ENCODE data around the gene C2orf68. TPM values are rescaled to one million over a fixed set of nuclear protein-coding genes. Genes with fewer than 3 reads are reported as not detected.
A peak's percentile ranks its signal among the peaks of the same experiment; 100 is the strongest.
"Not testable (repeated sequence)": the region's sequence is repeated elsewhere in the genome, so short reads cannot be mapped to it uniquely, and the experiment has no call there.

C2orf68 gene
- 31.8 TPM for total RNA-seq

- Histone ChIP-seq H3K9me3 (ENCODE audit: control insufficient read depth in 3 of 3, low read length in 3 of 3) (no peaks in the 10 kb centered on the region), H3K27ac (ENCODE audit: low read depth, low read length) (peak within 1 kb of the TSS; percentile 85), H3K27me3 (ENCODE audit: control insufficient read depth in 3 of 3, insufficient read depth in 3 of 3, low read length in 3 of 3) (no peaks in the 10 kb centered on the region), H3K4me1 (ENCODE audit: control insufficient read depth in 3 of 3, insufficient read depth in 3 of 3, low read length in 3 of 3) (peaks cover 42 to 69% (median 45%) of the 10 kb centered on the region in 3 donors), H3K36me3 (ENCODE audit: control insufficient read depth in 3 of 3, insufficient read depth in 3 of 3, low read length in 3 of 3) (peaks cover 3 to 10% (median 10%) of the 10 kb centered on the region in 3 donors), H3K9ac (ENCODE audit: low read depth in 1 of 3, low read length in 3 of 3) (peak within 1 kb of the TSS; percentile 90 to 97 (median 90)), H3K4me3 (ENCODE audit: low read length in 3 of 3) (peak within 1 kb of the TSS; percentile 89 to 94 (median 90))
Measured at GRCh38 chr2:85611705-85612587, at the start of gene C2orf68. Gene C2orf68 (minus strand): TSS chr2:85612066. CDS start chr2:85611984, 82 bp downstream.

DNA sequence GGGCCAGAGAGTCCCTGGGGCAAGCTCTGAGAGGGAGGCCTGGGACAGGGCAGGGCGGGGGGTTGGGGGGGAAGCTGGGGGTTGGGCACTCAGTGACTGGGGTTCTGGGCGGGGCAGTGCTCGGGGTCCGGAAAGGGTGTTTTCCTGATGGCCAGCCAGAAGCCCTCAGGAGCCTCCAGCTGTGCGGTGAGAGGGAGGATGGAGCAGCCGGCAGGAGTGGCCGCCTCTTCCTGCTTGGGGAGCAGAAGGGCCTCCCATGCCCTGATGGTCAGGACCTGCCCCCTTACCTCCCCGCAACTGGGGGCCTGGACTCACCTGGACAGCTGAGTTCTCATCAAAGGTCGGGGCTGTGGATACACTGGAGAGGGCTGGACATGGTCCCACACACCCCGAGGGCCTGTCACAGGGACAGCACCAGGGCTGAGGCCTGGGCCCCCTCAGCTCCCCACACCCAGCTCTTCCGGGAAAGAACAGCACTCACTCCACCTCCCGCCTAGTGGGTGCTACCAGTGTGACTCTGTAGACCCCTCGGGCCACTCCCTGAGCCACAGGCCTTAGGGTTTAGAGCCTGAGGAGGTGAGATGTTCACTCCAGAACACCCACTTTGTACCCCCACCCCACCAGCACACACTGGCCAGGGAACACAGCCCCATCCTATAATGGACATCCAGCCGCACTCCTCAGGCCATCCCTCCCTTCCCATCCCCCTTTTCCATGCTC is 49.4 kb upstream of the C2orf68 start:
- H3K4me1 ChIP-seq (ENCODE audit: control insufficient read depth in 3 of 3, insufficient read depth in 3 of 3, low read length in 3 of 3): peaks cover 14 to 16% (median 15%) of the 10 kb centered on the region in 3 donors
- H3K9me3 ChIP-seq (ENCODE audit: control insufficient read depth in 3 of 3, low read length in 3 of 3): no peaks in the 10 kb centered on the region
- H3K9ac ChIP-seq (ENCODE audit: low read depth in 1 of 3, low read length in 3 of 3): no peak overlapping the region
- H3K4me3 ChIP-seq (ENCODE audit: low read length in 3 of 3): no peak overlapping the region
- H3K36me3 ChIP-seq (ENCODE audit: control insufficient read depth in 3 of 3, insufficient read depth in 3 of 3, low read length in 3 of 3): peaks cover 0 to 3% (median 0%) of the 10 kb centered on the region in 3 donors
- peak overlapping the region; percentile 54 for H3K27ac ChIP-seq (ENCODE audit: low read depth, low read length)
- H3K27me3 ChIP-seq (ENCODE audit: control insufficient read depth in 3 of 3, insufficient read depth in 3 of 3, low read length in 3 of 3): no peaks in the 10 kb centered on the region

DNA sequence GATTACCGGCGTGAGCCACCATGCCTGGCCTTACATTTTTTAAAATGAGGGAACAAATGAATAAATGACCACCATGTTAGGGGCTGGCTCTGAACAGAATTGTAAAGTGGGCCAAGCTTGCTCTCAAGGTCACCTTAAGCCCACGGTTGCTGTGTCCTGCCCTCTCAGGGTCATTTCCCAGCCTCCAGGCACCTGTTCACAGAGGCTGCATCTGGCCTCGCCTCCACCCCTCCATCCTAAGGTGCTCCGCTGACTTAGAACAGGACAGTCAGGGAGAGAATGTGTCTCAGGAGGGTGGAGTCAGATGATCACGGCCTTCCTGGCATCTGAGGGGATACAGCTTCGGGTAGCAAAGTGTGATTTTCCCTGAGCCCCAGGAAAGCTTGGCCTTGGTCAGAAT is 48.9 kb upstream of the C2orf68 start:
- no peak overlapping the region for H3K27ac ChIP-seq (ENCODE audit: low read depth, low read length)
- no peak overlapping the region for H3K4me3 ChIP-seq (ENCODE audit: low read length in 3 of 3)
- no peaks in the 10 kb centered on the region for H3K27me3 ChIP-seq (ENCODE audit: control insufficient read depth in 3 of 3, insufficient read depth in 3 of 3, low read length in 3 of 3)

DNA sequence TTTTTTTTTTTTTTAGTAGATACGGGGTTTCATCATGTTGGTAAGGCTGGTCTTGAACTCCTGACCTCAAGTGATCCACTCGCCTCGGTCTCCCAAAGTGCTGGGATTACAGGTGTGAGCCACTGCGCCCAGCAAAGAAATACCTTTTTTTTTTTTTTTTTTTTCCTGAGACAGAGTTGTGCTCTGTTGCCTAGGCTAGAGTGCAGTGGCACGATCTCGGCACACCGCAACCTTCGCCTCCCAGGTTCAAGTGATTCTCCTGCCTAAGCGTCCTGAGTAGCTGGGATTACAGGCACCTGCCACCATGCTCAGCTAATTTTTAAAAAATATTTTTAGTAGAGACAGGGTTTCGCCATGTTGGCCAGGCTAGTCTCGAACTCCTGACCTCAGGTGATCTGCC is 48.4 kb upstream of the C2orf68 start:
- not testable (repeated sequence) for H3K27ac ChIP-seq (ENCODE audit: low read depth, low read length); H3K36me3 ChIP-seq (ENCODE audit: control insufficient read depth in 3 of 3, insufficient read depth in 3 of 3, low read length in 3 of 3)

More for the DNA sequence above, 48.9 kb upstream of the C2orf68 start:
- Histone ChIP-seq H3K9me3 (ENCODE audit: control insufficient read depth in 3 of 3, low read length in 3 of 3) (no peaks in the 10 kb centered on the region), H3K9ac (ENCODE audit: low read depth in 1 of 3, low read length in 3 of 3) (no peak overlapping the region), H3K4me1 (ENCODE audit: control insufficient read depth in 3 of 3, insufficient read depth in 3 of 3, low read length in 3 of 3) (peaks cover 14 to 16% (median 15%) of the 10 kb centered on the region in 3 donors), H3K36me3 (ENCODE audit: control insufficient read depth in 3 of 3, insufficient read depth in 3 of 3, low read length in 3 of 3) (peaks cover 0 to 7% (median 4%) of the 10 kb centered on the region in 3 donors)

DNA sequence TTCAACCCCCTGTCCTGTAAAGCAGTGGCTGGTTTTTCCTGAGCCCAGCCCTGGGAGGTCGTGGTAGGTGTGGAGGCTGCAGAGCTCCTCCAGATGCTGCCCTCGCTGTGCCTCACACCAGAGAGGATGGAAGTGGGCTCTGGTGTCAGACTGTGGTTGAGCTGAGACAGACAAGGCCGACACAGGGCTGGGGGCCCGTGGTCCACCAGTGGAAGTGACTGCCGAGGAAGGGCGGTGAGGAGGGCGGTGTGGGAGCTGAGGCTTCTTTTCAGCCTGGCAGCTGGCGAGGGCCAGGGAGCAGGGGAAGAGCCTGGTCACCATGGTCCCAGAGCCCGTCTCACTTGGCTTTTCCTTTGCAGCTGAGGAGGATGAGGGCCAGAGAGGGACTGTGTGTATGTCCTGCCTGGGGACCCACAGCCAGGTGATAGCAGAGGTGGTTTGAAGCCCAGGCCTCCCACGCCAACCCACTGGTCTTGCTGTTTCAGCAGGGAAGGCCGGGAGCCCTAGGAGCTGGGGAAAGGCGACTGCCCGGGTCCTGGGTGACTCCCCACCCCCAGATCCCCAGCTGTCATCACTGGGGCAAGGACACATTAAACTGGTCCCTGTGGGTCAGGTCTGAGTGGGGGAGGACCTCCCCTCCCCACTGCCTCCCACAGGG is 47.6 kb upstream of the C2orf68 start:
- no peak overlapping the region for H3K27ac ChIP-seq (ENCODE audit: low read depth, low read length)
- H3K36me3 ChIP-seq (ENCODE audit: control insufficient read depth in 3 of 3, insufficient read depth in 3 of 3, low read length in 3 of 3): peaks cover 0 to 7% (median 4%) of the 10 kb centered on the region in 3 donors
- no peaks in the 10 kb centered on the region for H3K27me3 ChIP-seq (ENCODE audit: control insufficient read depth in 3 of 3, insufficient read depth in 3 of 3, low read length in 3 of 3)
- no peaks in the 10 kb centered on the region for H3K9me3 ChIP-seq (ENCODE audit: control insufficient read depth in 3 of 3, low read length in 3 of 3)
- H3K4me3 ChIP-seq (ENCODE audit: low read length in 3 of 3): no peak overlapping the region
- H3K9ac ChIP-seq (ENCODE audit: low read depth in 1 of 3, low read length in 3 of 3): no peak overlapping the region
- H3K4me1 ChIP-seq (ENCODE audit: control insufficient read depth in 3 of 3, insufficient read depth in 3 of 3, low read length in 3 of 3): peaks cover 14 to 16% (median 15%) of the 10 kb centered on the region in 3 donors

More for the DNA sequence above, 48.4 kb upstream of the C2orf68 start:
- not testable (repeated sequence) for H3K9ac ChIP-seq (ENCODE audit: low read depth in 1 of 3, low read length in 3 of 3); H3K27me3 ChIP-seq (ENCODE audit: control insufficient read depth in 3 of 3, insufficient read depth in 3 of 3, low read length in 3 of 3); H3K4me3 ChIP-seq (ENCODE audit: low read length in 3 of 3); H3K9me3 ChIP-seq (ENCODE audit: control insufficient read depth in 3 of 3, low read length in 3 of 3)
- peaks cover 14 to 16% (median 15%) of the 10 kb centered on the region in 3 donors for H3K4me1 ChIP-seq (ENCODE audit: control insufficient read depth in 3 of 3, insufficient read depth in 3 of 3, low read length in 3 of 3)

- H3K9ac ChIP-seq (ENCODE audit: low read depth in 1 of 3, low read length in 3 of 3); H3K4me1 ChIP-seq (ENCODE audit: control insufficient read depth in 3 of 3, insufficient read depth in 3 of 3, low read length in 3 of 3); H3K36me3 ChIP-seq (ENCODE audit: control insufficient read depth in 3 of 3, insufficient read depth in 3 of 3, low read length in 3 of 3); H3K27me3 ChIP-seq (ENCODE audit: control insufficient read depth in 3 of 3, insufficient read depth in 3 of 3, low read length in 3 of 3); H3K9me3 ChIP-seq (ENCODE audit: control insufficient read depth in 3 of 3, low read length in 3 of 3); H3K4me3 ChIP-seq (ENCODE audit: low read length in 3 of 3); H3K27ac ChIP-seq (ENCODE audit: low read depth, low read length): not testable (repeated sequence)
Measured at GRCh38 chr2:85657399-85657798, 45.5 kb upstream of the C2orf68 start.

GRCh38 chr2:85656468-85656867 is 44.6 kb upstream of the C2orf68 start:
- Histone ChIP-seq H3K9me3 (ENCODE audit: control insufficient read depth in 3 of 3, low read length in 3 of 3) (no peaks in the 10 kb centered on the region), H3K36me3 (ENCODE audit: control insufficient read depth in 3 of 3, insufficient read depth in 3 of 3, low read length in 3 of 3) (peaks cover 9 to 13% (median 13%) of the 10 kb centered on the region in 3 donors), H3K4me3 (ENCODE audit: low read length in 3 of 3) (no peak overlapping the region), H3K27me3 (ENCODE audit: control insufficient read depth in 3 of 3, insufficient read depth in 3 of 3, low read length in 3 of 3) (no peaks in the 10 kb centered on the region), H3K9ac (ENCODE audit: low read depth in 1 of 3, low read length in 3 of 3) (no peak overlapping the region), H3K27ac (ENCODE audit: low read depth, low read length) (no peak overlapping the region), H3K4me1 (ENCODE audit: control insufficient read depth in 3 of 3, insufficient read depth in 3 of 3, low read length in 3 of 3) (peaks cover 1 to 3% (median 2%) of the 10 kb centered on the region in 3 donors)

GRCh38 chr2:85655961-85656417 is 44.1 kb upstream of the C2orf68 start:
- Histone ChIP-seq H3K4me3 (ENCODE audit: low read length in 3 of 3) (no peak overlapping the region), H3K27me3 (ENCODE audit: control insufficient read depth in 3 of 3, insufficient read depth in 3 of 3, low read length in 3 of 3) (no peaks in the 10 kb centered on the region), H3K9ac (ENCODE audit: low read depth in 1 of 3, low read length in 3 of 3) (no peak overlapping the region), H3K9me3 (ENCODE audit: control insufficient read depth in 3 of 3, low read length in 3 of 3) (no peaks in the 10 kb centered on the region), H3K36me3 (ENCODE audit: control insufficient read depth in 3 of 3, insufficient read depth in 3 of 3, low read length in 3 of 3) (peaks cover 10 to 18% (median 15%) of the 10 kb centered on the region in 3 donors), H3K4me1 (ENCODE audit: control insufficient read depth in 3 of 3, insufficient read depth in 3 of 3, low read length in 3 of 3) (no peaks in the 10 kb centered on the region), H3K27ac (ENCODE audit: low read depth, low read length) (no peak overlapping the region)

- H3K4me1 ChIP-seq (ENCODE audit: control insufficient read depth in 3 of 3, insufficient read depth in 3 of 3, low read length in 3 of 3): no peaks in the 10 kb centered on the region
- H3K4me3 ChIP-seq (ENCODE audit: low read length in 3 of 3): no peak overlapping the region
- no peak overlapping the region for H3K27ac ChIP-seq (ENCODE audit: low read depth, low read length)
- peaks cover 23 to 32% (median 27%) of the 10 kb centered on the region in 3 donors for H3K36me3 ChIP-seq (ENCODE audit: control insufficient read depth in 3 of 3, insufficient read depth in 3 of 3, low read length in 3 of 3)
- no peaks in the 10 kb centered on the region for H3K9me3 ChIP-seq (ENCODE audit: control insufficient read depth in 3 of 3, low read length in 3 of 3)
- no peaks in the 10 kb centered on the region for H3K27me3 ChIP-seq (ENCODE audit: control insufficient read depth in 3 of 3, insufficient read depth in 3 of 3, low read length in 3 of 3)
- H3K9ac ChIP-seq (ENCODE audit: low read depth in 1 of 3, low read length in 3 of 3): no peak overlapping the region
Measured at GRCh38 chr2:85653996-85654395, 42.1 kb upstream of the C2orf68 start.

Measured in skeletal muscle tissue (tissue), 4 donors.